HUES64 (cell line): ENCODE results near the gene CYP26C1.
A peak's percentile ranks its signal among the peaks of the same experiment; 100 is the strongest.

Experiments
- H3K27ac ChIP-seq: 2 replicates; pipeline ENCODE4 v1.7.0; 2013; ENCODE audit warnings: low read depth, low read length, inconsistent platforms
- H3K27me3 ChIP-seq: 2 replicates; pipeline ENCODE4 v1.6.1; 2013; ENCODE audit warnings: mild to moderate bottlenecking, low read length; ENCODE audit not compliant: insufficient read depth
- H3K36me3 ChIP-seq: 2 replicates; pipeline ENCODE4 v1.6.1; 2013; ENCODE audit warnings: mild to moderate bottlenecking, low read length; ENCODE audit not compliant: insufficient read depth
- H3K4me1 ChIP-seq: 2 replicates; pipeline ENCODE4 v1.6.1; 2013; ENCODE audit warnings: mild to moderate bottlenecking, low read length, moderate library complexity; ENCODE audit not compliant: insufficient read depth
- H3K4me3 ChIP-seq: 2 replicates; pipeline ENCODE4 v1.5.1; 2013; ENCODE audit warnings: mild to moderate bottlenecking, low read length, moderate library complexity
- H3K9ac ChIP-seq: 2 replicates; pipeline ENCODE4 v1.6.1; 2013; ENCODE audit warnings: mild to moderate bottlenecking, low read depth, low read length
- H3K9me3 ChIP-seq: 2 replicates; pipeline ENCODE4 v1.6.1; 2013; ENCODE audit warnings: low read depth, low read length; ENCODE audit not compliant: insufficient read depth
- WGBS: fragments of 150-250, 120-280 bp; methylation state at CpG from one replicate; pipeline ENCODE4 v1.1.7; 2013; ENCODE audit warnings: missing lambda C conversion rate; 5-methylcytosine and 5-hydroxymethylcytosine counted together

CYP26C1 gene

GRCh38 chr10:93064874-93065660, 4.5 kb downstream of the CYP26C1 start:
- WGBS, result 52% methylated on average over 11 of the region's 12 CpGs
- no peaks in the 10 kb centered on the region for H3K9me3 ChIP-seq
- H3K4me3 ChIP-seq, result peak overlapping the region; percentile 47
- no peak overlapping the region for H3K9ac ChIP-seq
- H3K27me3 ChIP-seq, result peaks cover 100% of the 10 kb centered on the region
- H3K27ac ChIP-seq, result no peak overlapping the region
- H3K36me3 ChIP-seq, result no peaks in the 10 kb centered on the region
- peaks cover 6% of the 10 kb centered on the region; the same call in 1 of the 2 replicates for H3K4me1 ChIP-seq

DNA sequence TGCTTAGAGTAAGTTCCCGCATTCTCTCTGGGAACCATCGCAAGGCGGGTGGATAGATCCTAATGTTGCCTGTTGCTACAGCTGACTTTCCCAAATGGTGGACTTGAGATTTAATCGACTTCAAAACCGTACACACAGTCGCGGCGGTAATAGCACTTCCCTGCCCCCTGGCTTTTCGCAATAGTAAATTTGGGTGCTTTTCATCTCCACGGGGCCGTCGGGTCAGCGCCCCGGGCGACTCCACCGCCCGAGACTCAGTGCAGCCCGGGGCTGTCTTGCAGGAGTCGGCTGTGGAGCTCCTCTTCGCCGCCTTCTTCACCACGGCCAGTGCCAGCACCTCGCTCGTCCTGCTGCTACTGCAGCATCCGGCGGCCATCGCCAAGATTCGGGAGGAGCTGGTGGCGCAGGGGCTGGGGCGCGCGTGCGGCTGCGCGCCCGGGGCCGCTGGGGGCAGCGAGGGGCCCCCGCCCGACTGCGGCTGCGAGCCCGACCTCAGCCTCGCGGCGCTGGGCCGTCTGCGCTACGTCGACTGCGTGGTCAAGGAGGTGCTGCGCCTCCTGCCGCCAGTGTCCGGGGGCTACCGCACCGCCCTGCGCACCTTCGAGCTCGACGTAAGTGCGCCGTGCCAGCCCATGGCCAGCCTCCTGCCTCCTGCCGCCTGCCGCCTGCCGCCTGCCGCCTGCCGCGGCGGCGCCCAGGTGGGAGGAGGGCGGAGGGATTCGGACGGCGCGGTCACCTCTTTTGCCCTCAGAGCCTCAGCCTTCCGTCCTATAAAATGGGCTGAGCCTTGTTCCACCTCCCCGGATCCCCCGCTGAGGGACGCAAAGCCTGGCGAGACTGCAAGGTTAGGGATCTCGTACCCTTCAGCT, 5.3 kb downstream of the CYP26C1 start:
- Histone ChIP-seq H3K27me3 (peaks cover 100% of the 10 kb centered on the region), H3K4me1 (peaks cover 6% of the 10 kb centered on the region; the same call in 1 of the 2 replicates), H3K27ac (no peak overlapping the region), H3K9ac (no peak overlapping the region), H3K9me3 (no peaks in the 10 kb centered on the region), H3K36me3 (no peaks in the 10 kb centered on the region), H3K4me3 (peak overlapping the region; percentile 47)
- 5% methylated on average over 81 of the region's 81 CpGs for WGBS

DNA sequence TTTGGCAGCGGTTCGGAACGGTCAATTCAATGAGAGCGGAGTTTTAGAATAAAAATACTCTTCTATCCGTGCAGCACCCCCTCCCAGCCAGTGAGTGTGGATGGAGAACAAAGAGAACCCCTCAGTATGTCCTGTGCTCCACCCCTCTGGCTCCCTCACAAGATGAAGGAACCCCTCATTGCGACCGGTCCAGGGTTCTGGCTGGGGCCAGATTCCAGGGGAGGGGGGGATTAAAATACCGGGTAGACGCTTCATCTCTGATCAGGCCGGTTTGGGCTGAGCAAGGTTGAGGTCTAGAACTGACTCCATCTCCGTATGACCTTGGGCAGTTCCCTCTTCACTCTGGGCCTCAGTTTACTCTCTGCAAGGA, 5.9 kb downstream of the CYP26C1 start:
- Histone ChIP-seq H3K9ac (no peak overlapping the region), H3K36me3 (no peaks in the 10 kb centered on the region), H3K4me3 (peak overlapping the region; percentile 47; the same call in 1 of the 2 replicates), H3K9me3 (no peaks in the 10 kb centered on the region), H3K4me1 (peaks cover 9% of the 10 kb centered on the region; the same call in 1 of the 2 replicates), H3K27ac (no peak overlapping the region), H3K27me3 (peaks cover 100% of the 10 kb centered on the region)
- WGBS, result 23% methylated on average over 10 of the region's 11 CpGs

DNA sequence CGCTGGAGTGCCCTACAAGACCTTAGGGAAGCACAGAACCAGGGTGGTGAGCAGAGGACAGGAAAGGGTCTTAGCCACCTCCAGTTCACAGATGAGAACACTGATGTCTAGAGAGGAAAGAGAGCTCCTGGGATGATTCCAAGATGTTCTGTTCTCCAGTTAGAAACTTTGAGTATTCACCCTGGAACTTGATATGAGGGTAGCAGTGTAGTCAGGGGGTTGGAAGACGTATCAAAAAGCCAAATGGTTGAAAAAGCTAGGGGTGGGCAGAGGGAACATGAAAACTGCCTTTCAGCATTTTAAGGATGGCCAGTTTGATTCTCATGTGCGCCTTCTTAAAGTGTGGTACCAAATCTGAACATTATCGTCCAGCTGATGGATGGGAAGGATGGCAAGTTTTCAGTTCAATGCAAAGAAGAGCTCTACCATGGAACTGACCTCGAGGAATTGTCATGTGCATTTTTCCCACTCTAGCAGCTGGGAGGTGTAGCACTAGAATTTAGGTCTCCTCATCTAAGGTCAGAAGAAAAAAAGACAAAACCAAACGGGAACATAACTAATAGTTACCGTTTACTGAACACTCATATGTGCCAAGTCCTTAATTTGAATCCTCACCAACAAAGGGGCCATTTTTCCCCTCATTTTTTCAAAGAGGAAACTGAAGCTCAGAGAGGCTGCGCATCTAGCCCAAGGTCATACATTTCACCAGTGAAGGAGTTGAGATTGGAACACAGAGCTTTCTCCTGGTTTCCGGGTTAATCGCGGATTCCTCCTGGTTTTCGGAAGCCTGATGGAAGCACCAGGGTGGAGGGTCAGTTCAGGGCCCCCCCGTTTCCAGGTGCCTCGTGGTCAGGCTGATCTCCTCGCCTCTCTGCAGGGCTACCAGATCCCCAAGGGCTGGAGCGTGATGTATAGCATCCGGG, 7.1 kb downstream of the CYP26C1 start:
- H3K27me3 ChIP-seq, result peaks cover 100% of the 10 kb centered on the region
- WGBS, result 29% methylated on average over 17 of the region's 17 CpGs
- H3K4me3 ChIP-seq, result peak overlapping the region; percentile 46
- no peaks in the 10 kb centered on the region for H3K9me3 ChIP-seq
- H3K36me3 ChIP-seq, result no peaks in the 10 kb centered on the region
- peaks cover 13% of the 10 kb centered on the region; the same call in 1 of the 2 replicates for H3K4me1 ChIP-seq
- H3K9ac ChIP-seq, result no peak overlapping the region
- no peak overlapping the region for H3K27ac ChIP-seq

DNA sequence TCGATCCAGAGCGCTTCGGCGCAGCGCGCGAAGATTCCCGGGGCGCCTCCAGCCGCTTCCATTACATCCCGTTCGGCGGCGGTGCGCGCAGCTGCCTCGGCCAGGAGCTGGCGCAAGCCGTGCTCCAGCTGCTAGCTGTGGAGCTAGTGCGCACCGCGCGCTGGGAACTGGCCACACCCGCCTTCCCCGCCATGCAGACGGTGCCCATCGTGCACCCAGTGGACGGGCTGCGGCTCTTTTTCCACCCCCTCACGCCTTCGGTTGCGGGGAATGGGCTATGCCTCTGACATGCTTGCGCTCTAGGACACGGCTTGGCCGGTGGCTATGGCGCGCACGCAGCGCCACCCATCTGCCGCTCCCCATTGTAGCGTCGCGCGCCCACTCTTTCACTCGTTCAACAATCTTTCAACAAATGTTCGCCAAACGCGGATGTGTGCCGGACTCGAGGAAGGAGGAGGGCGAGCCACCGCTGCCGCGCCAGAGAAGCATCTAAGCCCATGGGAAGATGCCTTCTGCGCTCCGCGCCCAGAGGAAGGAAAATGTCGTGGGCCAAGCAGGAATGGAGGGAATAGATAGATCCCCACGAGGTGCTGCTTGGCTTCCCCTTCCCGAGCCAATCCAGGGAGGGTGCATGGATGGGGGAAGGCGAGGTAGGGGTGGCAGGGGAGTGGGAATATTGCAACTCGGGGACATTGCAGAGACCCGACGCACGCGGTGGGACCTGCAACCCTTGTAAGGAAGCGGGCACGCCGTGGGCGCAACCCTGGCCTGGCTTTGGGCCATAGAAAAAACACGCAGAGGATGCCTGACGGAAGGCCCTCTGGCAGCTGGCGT, 8.0 kb downstream of the CYP26C1 start:
- no peak overlapping the region for H3K9ac ChIP-seq
- 10% methylated on average over 73 of the region's 73 CpGs for WGBS
- H3K27ac ChIP-seq, result no peak overlapping the region
- peak overlapping the region; percentile 46 for H3K4me3 ChIP-seq
- peaks cover 100% of the 10 kb centered on the region for H3K27me3 ChIP-seq
- H3K9me3 ChIP-seq, result no peaks in the 10 kb centered on the region
- H3K4me1 ChIP-seq, result peaks cover 13% of the 10 kb centered on the region; the same call in 1 of the 2 replicates
- H3K36me3 ChIP-seq, result no peaks in the 10 kb centered on the region

- 62% methylated on average over 10 of the region's 10 CpGs for WGBS
- H3K27me3 ChIP-seq, result peaks cover 100% of the 10 kb centered on the region
- peaks cover 13% of the 10 kb centered on the region; the same call in 1 of the 2 replicates for H3K4me1 ChIP-seq
- H3K27ac ChIP-seq, result no peak overlapping the region
- no peak overlapping the region for H3K9ac ChIP-seq
- H3K36me3 ChIP-seq, result no peaks in the 10 kb centered on the region
- H3K9me3 ChIP-seq, result no peaks in the 10 kb centered on the region
- no peak overlapping the region; the same call in 1 of the 2 replicates for H3K4me3 ChIP-seq
These were observed 8.6 kb downstream of the CYP26C1 start for GRCh38 chr10:93069245-93069561.

GRCh38 chr10:93070378-93071176, 10.0 kb downstream of the CYP26C1 start:
- H3K9me3 ChIP-seq, result no peaks in the 10 kb centered on the region
- 63% methylated on average over 5 of the region's 5 CpGs for WGBS
- H3K4me3 ChIP-seq, result no peak overlapping the region; the same call in 1 of the 2 replicates
- H3K9ac ChIP-seq, result no peak overlapping the region
- peaks cover 15% of the 10 kb centered on the region for H3K4me1 ChIP-seq
- peaks cover 100% of the 10 kb centered on the region for H3K27me3 ChIP-seq
- H3K27ac ChIP-seq, result no peak overlapping the region
- no peaks in the 10 kb centered on the region for H3K36me3 ChIP-seq

DNA sequence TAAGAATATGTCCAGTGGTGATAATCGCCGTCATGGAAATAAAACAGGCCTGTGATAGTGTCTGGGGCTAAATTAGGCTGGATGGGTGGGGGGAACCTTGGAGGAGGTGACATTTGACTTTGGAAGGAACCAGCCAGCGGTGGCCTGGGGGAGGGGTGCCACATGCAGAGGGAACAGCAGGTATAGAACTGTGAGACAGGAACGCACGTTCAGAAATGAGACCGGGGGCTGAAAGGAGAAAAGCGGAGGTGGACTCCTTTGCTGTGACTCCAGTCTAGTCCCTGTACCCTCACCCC, 10.5 kb downstream of the CYP26C1 start:
- no peak overlapping the region; the same call in 1 of the 2 replicates for H3K4me3 ChIP-seq
- H3K9ac ChIP-seq, result no peak overlapping the region
- no peaks in the 10 kb centered on the region for H3K36me3 ChIP-seq
- H3K9me3 ChIP-seq, result no peaks in the 10 kb centered on the region
- peaks cover 18% of the 10 kb centered on the region for H3K4me1 ChIP-seq
- H3K27ac ChIP-seq, result no peak overlapping the region
- 37% methylated on average over 7 of the region's 7 CpGs for WGBS
- peaks cover 100% of the 10 kb centered on the region for H3K27me3 ChIP-seq

DNA sequence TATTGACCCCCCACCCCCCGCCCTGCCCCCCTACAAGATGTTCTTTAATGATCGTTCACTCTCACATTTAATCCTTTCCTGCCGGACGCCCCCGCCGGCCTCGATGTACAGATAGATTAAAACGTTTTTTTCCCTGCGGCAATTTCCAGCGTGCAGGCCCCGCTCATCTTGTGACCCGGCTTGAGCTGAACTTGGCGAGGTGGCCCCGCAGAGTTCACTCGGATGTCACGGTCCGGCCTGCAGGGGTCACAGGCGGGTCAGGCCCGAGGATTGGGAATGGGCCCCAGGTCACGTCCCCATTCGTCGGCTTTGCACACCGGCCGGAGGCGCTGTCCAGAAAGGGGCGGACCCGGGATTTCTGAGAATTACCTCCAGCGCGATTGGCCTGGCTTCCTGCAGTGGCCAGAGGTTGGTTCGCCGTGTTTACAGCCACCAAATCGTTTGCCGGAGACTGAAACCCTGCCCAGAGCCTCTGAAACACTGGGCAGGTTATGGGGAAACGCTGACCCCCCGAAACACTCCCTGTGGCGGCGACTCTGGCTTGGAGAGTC, 11.2 kb downstream of the CYP26C1 start:
- no peak overlapping the region for H3K9ac ChIP-seq

More for the DNA sequence above, 11.2 kb downstream of the CYP26C1 start:
- Histone ChIP-seq H3K4me3 (peak overlapping the region; percentile 69), H3K9me3 (no peaks in the 10 kb centered on the region), H3K36me3 (peaks cover 5% of the 10 kb centered on the region; the same call in 1 of the 2 replicates), H3K27me3 (peaks cover 100% of the 10 kb centered on the region), H3K27ac (no peak overlapping the region), H3K4me1 (peaks cover 23% of the 10 kb centered on the region)
- WGBS, result 1% methylated on average over 36 of the region's 37 CpGs
